CD4-positive, alpha-beta T cell (primary cell): ENCODE measurements around the gene ZNF175. TPM values are rescaled to one million over a fixed set of nuclear protein-coding genes. Genes with fewer than 3 reads are reported as not detected.

Experiments
- ATAC-seq: fragments of 200-7000 bp; cut with Tn5 transposase; one replicate; pipeline ENCODE4 v1.10.0; 2022; ENCODE audit warnings: mild to moderate bottlenecking; ENCODE audit not compliant: poor library complexity
- CTCF ChIA-PET: fragments of 350-600 bp; sonication (Branson Sonifier 250); formaldehyde crosslinking; loops from one replicate; lab custom pipeline; 2021; ENCODE audit warnings: antibody characterized with exemption, inconsistent platforms; lab: Charles Lee
- POLR2A ChIA-PET: fragments of 350-600 bp; sonication (Branson Sonifier 250); formaldehyde crosslinking; loops from one replicate; lab custom pipeline; 2021; ENCODE audit warnings: antibody characterized with exemption, inconsistent platforms; lab: Charles Lee
- DNase-seq, 14 experiments: peaks; one replicate each; pipeline ENCODE4 v3.0.0-alpha.2; 2013 to 2020; ENCODE audit warnings: mixed read lengths in 2 of 14
- H3K27ac ChIP-seq, 2 donors: one replicate each; pipeline versions ENCODE4 v1.5.1 to v1.7.0; 2013; ENCODE audit warnings: low read length in 2 of 2, low read depth in 1 of 2, mild to moderate bottlenecking in 1 of 2
- H3K27me3 ChIP-seq, 2 experiments: 1 replicate in 1 of 2; 2 replicates in 1 of 2; pipeline versions ENCODE4 v1.6.1 to v1.7.0; 2013; ENCODE audit warnings: low read length in 2 of 2, control low read depth in 1 of 2, mild to moderate bottlenecking in 1 of 2, moderate library complexity in 1 of 2; ENCODE audit not compliant: insufficient read depth in 2 of 2, control insufficient read depth in 1 of 2
- H3K36me3 ChIP-seq: one replicate; pipeline ENCODE4 v1.6.1; 2013; ENCODE audit warnings: low read length, control low read depth; ENCODE audit not compliant: insufficient read depth
- H3K4me1 ChIP-seq: one replicate; pipeline ENCODE4 v1.6.1; 2013; ENCODE audit warnings: low read length, control low read depth; ENCODE audit not compliant: insufficient read depth
- H3K4me3 ChIP-seq: one replicate; pipeline ENCODE4 v1.5.1; 2013; ENCODE audit warnings: mild to moderate bottlenecking, low read length, moderate library complexity
- H3K9me3 ChIP-seq, 2 experiments: 1 replicate in 1 of 2; 2 replicates in 1 of 2; pipeline versions ENCODE4 v1.6.1 to v1.7.0; 2013; ENCODE audit warnings: low read length in 2 of 2, mild to moderate bottlenecking in 2 of 2, control low read depth in 1 of 2, moderate library complexity in 1 of 2; ENCODE audit not compliant: control insufficient read depth in 1 of 2, insufficient read depth in 1 of 2
- H3K27ac Mint-ChIP-seq: one replicate; pipeline ENCODE4 v1.8.0; 2020; ENCODE audit warnings: mixed read lengths
- H3K27me3 Mint-ChIP-seq: one replicate; pipeline ENCODE4 v1.8.0; 2021; ENCODE audit warnings: mixed read lengths
- H3K36me3 Mint-ChIP-seq: one replicate; pipeline ENCODE4 v1.8.0; 2021; ENCODE audit warnings: low read depth, mixed read lengths
- H3K4me1 Mint-ChIP-seq: one replicate; pipeline ENCODE4 v1.8.0; 2021; ENCODE audit warnings: low read depth, mixed read lengths
- H3K4me3 Mint-ChIP-seq: one replicate; pipeline ENCODE4 v1.8.0; 2020; ENCODE audit warnings: mild to moderate bottlenecking, mixed read lengths
- H3K9me3 Mint-ChIP-seq: one replicate; pipeline ENCODE4 v1.8.0; 2020; ENCODE audit warnings: mixed read lengths
- intact Hi-C, 2 experiments: fragments of 100-400 bp; cut with DNase I in 1 of 2; cut with micrococcal nuclease in 1 of 2; formaldehyde crosslinking; loops; one replicate each; pipeline versions ENCODE4 v1.15.1 to v1.9.0; 2023 to 2025; cut with DNase I, micrococcal nuclease
- total RNA-seq, 174 experiments: library from RNA in 2 of 174; stranded (reverse) in 2 of 174; gene quantifications; one replicate each; pipeline ENCODE4 v1.2.3 and lab custom pipeline; 2021 to 2026
- TF ChIP-seq, protein P1 (sequence below): fragments of 200-600 bp; IDR thresholded peaks from one replicate; pipeline ENCODE4 v1.8.0; 2022; ENCODE audit warnings: antibody characterized with exemption, mild to moderate bottlenecking

Gene ZNF175
- total RNA-seq, 2 experiments from 2014 or later, result 1.1 to 1.9 TPM

DNA sequence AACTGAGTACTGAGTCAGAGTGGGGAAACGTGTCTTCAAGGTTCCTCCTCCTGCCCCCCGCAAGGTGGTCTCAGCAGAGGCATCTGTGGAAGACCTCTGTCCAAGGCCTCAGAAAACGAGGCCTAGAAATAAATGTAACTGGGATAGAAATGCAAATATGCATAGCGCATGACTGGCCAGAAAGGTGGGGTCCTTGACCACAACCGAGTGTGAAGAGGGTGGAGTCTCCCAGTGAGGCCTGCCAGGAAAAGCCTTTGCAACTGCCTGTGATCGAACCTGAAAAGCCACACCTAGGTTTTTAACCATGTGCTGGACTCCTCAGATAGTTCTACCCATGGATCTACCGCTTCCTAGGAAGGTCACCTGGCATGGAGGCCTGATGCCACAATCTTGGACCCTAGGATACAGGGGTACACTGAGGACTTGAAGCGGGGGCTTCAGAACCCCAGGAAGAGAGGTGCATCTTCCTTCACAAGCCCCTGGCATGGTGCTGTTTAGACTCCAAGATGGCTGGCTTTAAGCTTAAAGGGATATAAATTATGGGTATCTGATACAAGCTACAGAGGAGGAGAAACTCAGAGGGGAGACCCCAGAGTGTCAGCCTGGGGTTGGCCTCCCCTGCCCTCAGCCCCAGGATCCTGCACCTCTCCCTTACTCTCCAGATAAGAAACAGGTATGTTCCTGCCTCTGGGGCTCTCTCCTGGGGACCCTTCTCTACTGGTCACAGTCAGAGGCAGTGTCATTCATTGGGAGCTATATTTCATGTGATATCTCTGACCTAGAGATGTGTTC, 21.4 kb upstream of the ZNF175 start:
- ATAC-seq (no peak), DNase-seq (no peak)
- Histone ChIP-seq H3K9me3 (peaks cover 0 to 9% of the 10 kb centered on the region in 2 experiments), H3K27me3 (peaks cover 28 to 33% of the 10 kb centered on the region in 2 experiments), H3K4me3 (no peak overlapping the region), H3K36me3 (no peaks in the 10 kb centered on the region), H3K4me1 (peaks cover 12% of the 10 kb centered on the region), H3K27ac (no peak overlapping the region)
- Mint-ChIP-seq H3K27me3 (peaks cover 68% of the 10 kb centered on the region), H3K4me1 (peaks cover 27% of the 10 kb centered on the region), H3K4me3 (no peak overlapping the region), H3K9me3 (peaks cover 2% of the 10 kb centered on the region), H3K36me3 (no peaks in the 10 kb centered on the region), H3K27ac (no peak overlapping the region)
- intact Hi-C loops, result no loop called here
- ChIA-PET POLR2A (no interaction called here), CTCF (no interaction called here)
- TF ChIP-seq, protein P1, sequence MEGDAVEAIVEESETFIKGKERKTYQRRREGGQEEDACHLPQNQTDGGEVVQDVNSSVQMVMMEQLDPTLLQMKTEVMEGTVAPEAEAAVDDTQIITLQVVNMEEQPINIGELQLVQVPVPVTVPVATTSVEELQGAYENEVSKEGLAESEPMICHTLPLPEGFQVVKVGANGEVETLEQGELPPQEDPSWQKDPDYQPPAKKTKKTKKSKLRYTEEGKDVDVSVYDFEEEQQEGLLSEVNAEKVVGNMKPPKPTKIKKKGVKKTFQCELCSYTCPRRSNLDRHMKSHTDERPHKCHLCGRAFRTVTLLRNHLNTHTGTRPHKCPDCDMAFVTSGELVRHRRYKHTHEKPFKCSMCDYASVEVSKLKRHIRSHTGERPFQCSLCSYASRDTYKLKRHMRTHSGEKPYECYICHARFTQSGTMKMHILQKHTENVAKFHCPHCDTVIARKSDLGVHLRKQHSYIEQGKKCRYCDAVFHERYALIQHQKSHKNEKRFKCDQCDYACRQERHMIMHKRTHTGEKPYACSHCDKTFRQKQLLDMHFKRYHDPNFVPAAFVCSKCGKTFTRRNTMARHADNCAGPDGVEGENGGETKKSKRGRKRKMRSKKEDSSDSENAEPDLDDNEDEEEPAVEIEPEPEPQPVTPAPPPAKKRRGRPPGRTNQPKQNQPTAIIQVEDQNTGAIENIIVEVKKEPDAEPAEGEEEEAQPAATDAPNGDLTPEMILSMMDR, result no peak

DNA sequence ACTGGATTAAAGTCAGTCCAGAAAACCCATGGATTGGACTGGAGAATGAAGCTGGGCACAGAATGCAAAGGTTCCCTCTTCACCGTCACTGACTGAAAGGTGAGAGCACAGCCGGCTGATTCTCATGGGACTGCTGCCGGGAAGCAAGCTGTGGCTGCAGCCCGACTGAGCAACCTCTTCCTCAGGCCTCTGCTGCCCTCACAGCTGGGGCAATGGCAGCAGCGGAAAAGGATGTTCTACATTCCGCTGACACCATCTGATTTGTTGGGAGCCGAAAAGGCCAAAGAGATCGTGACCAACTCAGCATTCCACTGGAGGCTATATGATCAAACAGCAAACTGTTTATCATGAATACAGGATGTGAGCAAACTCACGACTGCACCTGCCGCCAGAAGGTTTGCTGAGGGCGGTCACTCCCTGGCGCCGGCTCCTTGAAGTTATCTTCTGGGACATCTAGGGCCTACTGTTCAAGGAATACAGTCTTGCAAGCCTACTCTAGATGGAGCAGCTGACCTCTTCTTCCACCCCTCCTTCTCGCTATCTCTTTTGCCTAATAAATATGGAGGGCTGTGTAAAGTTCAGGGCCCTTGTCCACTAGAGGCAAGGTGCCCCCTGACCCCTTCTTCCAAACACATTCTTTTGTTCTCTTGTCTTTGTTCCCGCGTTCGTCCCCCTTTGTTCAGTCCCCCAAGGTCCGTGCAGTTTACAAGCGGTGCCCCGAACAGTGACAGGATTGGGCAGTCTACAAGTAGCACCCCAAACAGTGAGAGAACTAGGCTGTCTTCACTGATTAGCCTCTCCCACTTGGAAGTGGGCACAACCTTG, 20.0 kb upstream of the ZNF175 start:
- Mint-ChIP-seq H3K27ac (no peak overlapping the region), H3K9me3 (peaks cover 2% of the 10 kb centered on the region), H3K27me3 (peaks cover 80% of the 10 kb centered on the region), H3K4me3 (no peak overlapping the region), H3K4me1 (peaks cover 27% of the 10 kb centered on the region), H3K36me3 (no peaks in the 10 kb centered on the region)
- ChIA-PET POLR2A (no interaction called here), CTCF (no interaction called here)
- TF ChIP-seq, protein P1, result no peak
- intact Hi-C loops, result no loop called here
- no peak overlapping the region for H3K27ac ChIP-seq
- ATAC-seq, result no peak
- no peaks in the 10 kb centered on the region for H3K36me3 ChIP-seq
- DNase-seq, result no peak
- H3K27me3 ChIP-seq, result peaks cover 19 to 35% of the 10 kb centered on the region in 2 experiments
- H3K9me3 ChIP-seq, result peaks cover 0 to 9% of the 10 kb centered on the region in 2 experiments
- peaks cover 12% of the 10 kb centered on the region for H3K4me1 ChIP-seq
- no peak overlapping the region for H3K4me3 ChIP-seq

DNA sequence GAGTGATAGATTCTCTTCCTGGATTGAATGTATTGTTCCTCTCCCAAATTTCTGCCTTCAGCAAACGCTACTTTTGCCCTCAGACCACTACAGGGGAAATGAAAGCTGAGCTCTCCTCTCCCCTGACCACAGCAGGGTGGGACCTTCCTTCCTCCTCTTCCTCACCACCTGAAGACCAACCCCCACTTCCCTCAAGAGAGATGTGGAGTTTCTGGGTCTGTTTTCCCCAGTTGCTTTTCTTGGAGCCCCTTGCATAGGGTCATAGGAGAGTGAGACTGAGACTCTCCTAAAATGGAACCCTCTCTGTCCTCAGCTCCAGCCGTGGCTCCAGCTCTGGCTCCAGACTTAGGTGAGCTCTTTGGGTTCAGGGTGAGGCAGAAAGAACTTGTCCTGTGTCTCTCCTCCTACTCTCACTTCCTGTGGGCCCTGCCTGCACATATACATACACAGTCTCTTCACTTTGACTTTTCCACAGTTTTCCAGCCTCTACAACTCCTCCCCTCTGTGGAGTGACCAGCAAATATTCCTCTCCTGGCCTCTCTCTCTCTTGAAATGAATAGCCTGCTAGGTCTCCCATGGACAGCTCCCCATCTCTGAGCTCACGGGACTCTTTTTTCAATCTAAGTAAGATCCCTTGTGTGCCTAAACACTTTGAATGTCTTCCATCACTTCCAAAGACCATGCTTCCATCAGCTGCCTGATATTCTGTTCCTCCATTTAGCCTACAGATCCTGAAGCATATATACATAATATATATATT, 19.2 kb upstream of the ZNF175 start:
- ATAC-seq, result no peak
- Mint-ChIP-seq H3K4me3 (no peak overlapping the region), H3K27ac (no peak overlapping the region), H3K36me3 (no peaks in the 10 kb centered on the region), H3K27me3 (peaks cover 81% of the 10 kb centered on the region), H3K9me3 (peaks cover 2% of the 10 kb centered on the region), H3K4me1 (peaks cover 21% of the 10 kb centered on the region)
- H3K36me3 ChIP-seq, result no peaks in the 10 kb centered on the region
- H3K27me3 ChIP-seq, result peaks cover 19 to 31% of the 10 kb centered on the region in 2 experiments
- peaks cover 0 to 9% of the 10 kb centered on the region in 2 experiments for H3K9me3 ChIP-seq
- no peak overlapping the region for H3K27ac ChIP-seq
- intact Hi-C loops, result no loop called here
- DNase-seq, result no peak
- ChIA-PET CTCF (no interaction called here), POLR2A (no interaction called here)
- TF ChIP-seq, protein P1, result no peak
- H3K4me1 ChIP-seq, result peaks cover 12% of the 10 kb centered on the region
- no peak overlapping the region for H3K4me3 ChIP-seq
